Mammary epithelial cell (primary cell): ENCODE data around the gene RABGGTB.
"Not testable (repeated sequence)": the region's sequence is repeated elsewhere in the genome, so short reads cannot be mapped to it uniquely, and the experiment has no call there.

Source experiments
- CTCF ChIP-seq, 2 donors: IDR thresholded peaks in 1 of 2; conservative IDR thresholded peaks in 1 of 2; 2 replicates each; pipeline ENCODE4 v1.5.1; 2011 to 2012; ENCODE audit warnings: inconsistent platforms in 2 of 2, low read length in 2 of 2, mild to moderate bottlenecking in 2 of 2, control low read depth in 1 of 2, low read depth in 1 of 2; ENCODE audit not compliant: insufficient read depth in 1 of 2; ENCODE audit errors: extremely low read depth in 1 of 2
- EZH2 ChIP-seq: IDR thresholded peaks from 2 replicates; pipeline ENCODE4 v1.6.1; 2012; ENCODE audit warnings: low read length, inconsistent platforms, borderline replicate concordance

- not testable (repeated sequence) for TF ChIP-seq CTCF (conservative IDR thresholded peaks at IDR 0.05 in 1 of 2, IDR thresholded peaks at IDR 0.05 in 1 of 2; ENCODE audit: extremely low read depth in 1 of 2, insufficient read depth in 1 of 2, low read depth in 1 of 2, low read length in 2 of 2); EZH2
Observed at GRCh38 chr1:75758543-75758942, 27.5 kb upstream of the RABGGTB start.
